Upper lobe of left lung (tissue), 4 donors: ENCODE measurements around the gene LRRC42.

Experiments used
- CTCF ChIP-seq, 6 experiments: fragments of 450-650 bp in 4 of 6; fragments of 200-600 bp in 2 of 6; sonication (generic) in 2 of 6; IDR thresholded peaks; one replicate each; pipeline ENCODE4 v1.5.1; 2016 to 2019; ENCODE audit warnings: antibody characterized with exemption in 6 of 6
- EP300 ChIP-seq, 4 donors: sonication (generic); formaldehyde crosslinking; IDR thresholded peaks; one replicate each; pipeline ENCODE4 v1.5.1; 2017; ENCODE audit warnings: antibody characterized with exemption in 4 of 4, control low read depth in 2 of 4
- POLR2A ChIP-seq, 4 donors: fragments of 450-650 bp; IDR thresholded peaks; one replicate each; pipeline ENCODE4 v1.5.1; 2016 to 2017; ENCODE audit warnings: antibody characterized with exemption in 4 of 4, mild to moderate bottlenecking in 2 of 4
- POLR2AphosphoS5 ChIP-seq, 2 donors: sonication (generic); formaldehyde crosslinking; IDR thresholded peaks; one replicate each; pipeline ENCODE4 v1.5.1; 2017; ENCODE audit warnings: antibody characterized with exemption in 2 of 2

DNA sequence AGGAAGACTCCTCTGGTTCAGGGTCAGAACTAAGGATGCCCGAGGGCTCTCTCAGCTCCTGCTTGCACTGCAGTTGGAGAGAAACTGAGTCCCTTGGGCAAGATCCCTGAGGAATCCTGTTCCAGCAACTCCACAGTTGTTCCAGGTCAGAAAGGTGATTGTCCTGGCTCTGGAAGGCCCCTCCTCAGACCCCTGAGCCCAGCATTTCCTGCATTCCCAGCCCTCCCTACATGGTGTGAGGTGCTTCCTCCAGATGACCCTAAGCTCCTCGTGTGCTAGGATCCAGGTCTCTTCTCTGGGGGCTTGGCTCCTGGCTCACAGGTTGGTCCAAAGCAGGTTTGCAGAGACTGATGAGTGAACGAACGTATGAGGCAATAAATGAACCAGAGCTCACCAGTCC lies 60.4 kb downstream of the LRRC42 start:
- no peak for TF ChIP-seq CTCF (IDR thresholded peaks at IDR 0.05)
- TF ChIP-seq POLR2A (IDR thresholded peaks at IDR 0.05): no peak
- no peak for TF ChIP-seq EP300 (IDR thresholded peaks at IDR 0.05)
- TF ChIP-seq POLR2AphosphoS5 (IDR thresholded peaks at IDR 0.05): no peak
